Mammary epithelial cell (primary cell): Measurements from ENCODE around the gene LRCH3.

Experiments used
- CTCF ChIP-seq, 2 donors: IDR thresholded peaks in 1 of 2; conservative IDR thresholded peaks in 1 of 2; 2 replicates each; pipeline ENCODE4 v1.5.1; 2011 to 2012; ENCODE audit warnings: inconsistent platforms in 2 of 2, low read length in 2 of 2, mild to moderate bottlenecking in 2 of 2, control low read depth in 1 of 2, low read depth in 1 of 2; ENCODE audit not compliant: insufficient read depth in 1 of 2; ENCODE audit errors: extremely low read depth in 1 of 2
- EZH2 ChIP-seq: IDR thresholded peaks from 2 replicates; pipeline ENCODE4 v1.6.1; 2012; ENCODE audit warnings: low read length, inconsistent platforms, borderline replicate concordance

GRCh38 chr3:197866035-197866434 is 75.0 kb downstream of the LRCH3 start:
- no peak for TF ChIP-seq CTCF (conservative IDR thresholded peaks at IDR 0.05 in 1 of 2, IDR thresholded peaks at IDR 0.05 in 1 of 2; ENCODE audit: extremely low read depth in 1 of 2, insufficient read depth in 1 of 2, low read depth in 1 of 2, low read length in 2 of 2)
- TF ChIP-seq EZH2 = no peak
